Ascending aorta (tissue), 2 donors: ENCODE results near the gene STK4. TPM values are rescaled to one million over a fixed set of nuclear protein-coding genes. Genes with fewer than 3 reads are reported as not detected.

ENCODE experiments used
- DNase-seq, 2 donors: peaks; one replicate each; pipeline ENCODE4 v3.0.0-alpha.2; 2019; ENCODE audit warnings: low spot score in 2 of 2
- H3K27ac ChIP-seq, 2 donors: fragments of 200-600 bp; sonication (generic); one replicate each; pipeline ENCODE4 v1.5.1; 2016 to 2017; ENCODE audit warnings: mild to moderate bottlenecking in 1 of 2
- H3K27me3 ChIP-seq: fragments of 200-600 bp; sonication (generic); one replicate; pipeline ENCODE4 v1.5.1; 2017
- H3K36me3 ChIP-seq, 2 donors: fragments of 200-600 bp; sonication (generic); one replicate each; pipeline ENCODE4 v1.5.1; 2016
- H3K4me1 ChIP-seq, 2 donors: fragments of 200-600 bp; sonication (generic); one replicate each; pipeline ENCODE4 v1.5.1; 2016 to 2017; ENCODE audit warnings: mild to moderate bottlenecking in 1 of 2
- H3K4me3 ChIP-seq, 2 donors: fragments of 200-600 bp; sonication (generic); one replicate each; pipeline ENCODE4 v1.5.1; 2016 to 2017; ENCODE audit warnings: mild to moderate bottlenecking in 1 of 2
- H3K9me3 ChIP-seq, 2 donors: fragments of 200-600 bp; sonication (generic); one replicate each; pipeline ENCODE4 v1.5.1; 2016
- intact Hi-C: fragments of 100-400 bp; cut with DNase I; formaldehyde crosslinking; loops from one replicate; pipeline ENCODE4 v1.15.1; 2023
- total RNA-seq: library from RNA; depleted of rRNA; stranded (reverse); fragments of >200 nt; gene quantifications from one replicate; pipeline ENCODE4 v1.1.0, GENCODE V29; 2016
- TF ChIP-seq, protein P1 (sequence below), 3 experiments: fragments of 200-600 bp in 2 of 3; fragments of 450-650 bp in 1 of 3; sonication (generic) in 2 of 3; IDR thresholded peaks; one replicate each; pipeline ENCODE4 v1.5.1; 2016 to 2019; ENCODE audit warnings: antibody characterized with exemption in 3 of 3, mild to moderate bottlenecking in 1 of 3, moderate library complexity in 1 of 3

The STK4 gene
- 20.6 TPM for total RNA-seq

DNA sequence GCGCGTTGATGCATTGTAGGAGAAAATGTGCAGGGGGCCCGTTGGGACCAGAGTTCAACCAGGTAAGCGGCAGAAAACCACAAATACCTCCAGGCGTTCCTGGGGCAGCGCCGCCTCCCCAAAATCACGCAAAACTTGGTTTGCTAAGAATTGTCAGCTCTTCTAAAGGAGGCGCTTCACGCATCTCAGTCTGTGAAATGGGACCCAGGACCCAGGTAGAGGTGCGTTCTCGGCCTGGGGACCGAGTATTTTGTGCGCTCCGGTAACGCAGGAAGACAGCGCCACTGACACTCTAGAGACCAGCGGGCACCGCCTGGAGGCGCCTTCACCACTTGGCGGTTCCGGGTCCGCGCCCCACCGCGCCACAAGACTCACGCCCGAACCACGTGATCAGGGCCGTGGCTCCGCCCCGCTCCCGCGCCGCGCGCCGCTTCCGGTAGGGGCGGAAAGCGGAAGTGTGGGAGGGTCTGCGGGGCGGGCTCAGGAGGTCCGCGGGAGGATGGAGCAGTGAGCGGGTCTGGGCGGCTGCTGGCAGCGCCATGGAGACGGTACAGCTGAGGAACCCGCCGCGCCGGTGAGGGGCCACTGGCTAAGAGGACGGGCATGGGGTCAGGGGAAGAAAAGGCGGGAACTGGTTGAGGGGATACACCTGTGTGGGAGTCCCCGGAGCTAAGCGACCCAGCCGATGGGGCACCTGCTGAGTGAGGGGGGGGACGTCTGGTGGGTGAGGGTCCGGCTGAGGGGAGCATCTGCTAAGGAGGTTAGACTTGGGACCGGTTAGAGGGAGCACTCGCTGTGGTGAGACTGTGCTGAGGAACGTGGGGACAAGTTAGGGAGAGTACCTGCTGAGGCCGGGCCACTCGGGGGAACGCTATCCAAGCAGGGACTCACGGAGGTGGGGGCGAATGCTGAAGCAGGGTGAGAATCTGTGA is at the start of gene STK4:
Gene STK4, plus strand, starts transcription at position 483 of the 932 bp plus-strand sequence. Its CDS starts 57 bp downstream, at position 540.
- peak within 1 kb of the TSS; percentile 78 to 83 for H3K27ac ChIP-seq
- H3K36me3 ChIP-seq: no peaks in the 10 kb centered on the region
- no peaks in the 10 kb centered on the region for H3K27me3 ChIP-seq
- intact Hi-C loops: loop anchor here (10.0 kb wide), 3 partner anchors 439 to 809 kb away; partner anchors contain the start of genes DBNDD2 and OSER1
- H3K9me3 ChIP-seq: no peaks in the 10 kb centered on the region
- peak within 1 kb of the TSS; percentile 79 to 96 for H3K4me3 ChIP-seq
- peak; percentile 76 to 97 for DNase-seq
- H3K4me1 ChIP-seq: peaks cover 10 to 11% of the 10 kb centered on the region in 2 donors
- TF ChIP-seq, protein P1, sequence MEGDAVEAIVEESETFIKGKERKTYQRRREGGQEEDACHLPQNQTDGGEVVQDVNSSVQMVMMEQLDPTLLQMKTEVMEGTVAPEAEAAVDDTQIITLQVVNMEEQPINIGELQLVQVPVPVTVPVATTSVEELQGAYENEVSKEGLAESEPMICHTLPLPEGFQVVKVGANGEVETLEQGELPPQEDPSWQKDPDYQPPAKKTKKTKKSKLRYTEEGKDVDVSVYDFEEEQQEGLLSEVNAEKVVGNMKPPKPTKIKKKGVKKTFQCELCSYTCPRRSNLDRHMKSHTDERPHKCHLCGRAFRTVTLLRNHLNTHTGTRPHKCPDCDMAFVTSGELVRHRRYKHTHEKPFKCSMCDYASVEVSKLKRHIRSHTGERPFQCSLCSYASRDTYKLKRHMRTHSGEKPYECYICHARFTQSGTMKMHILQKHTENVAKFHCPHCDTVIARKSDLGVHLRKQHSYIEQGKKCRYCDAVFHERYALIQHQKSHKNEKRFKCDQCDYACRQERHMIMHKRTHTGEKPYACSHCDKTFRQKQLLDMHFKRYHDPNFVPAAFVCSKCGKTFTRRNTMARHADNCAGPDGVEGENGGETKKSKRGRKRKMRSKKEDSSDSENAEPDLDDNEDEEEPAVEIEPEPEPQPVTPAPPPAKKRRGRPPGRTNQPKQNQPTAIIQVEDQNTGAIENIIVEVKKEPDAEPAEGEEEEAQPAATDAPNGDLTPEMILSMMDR (IDR thresholded peaks at IDR 0.05): peak; percentile 21 to 60 (median 53)

DNA sequence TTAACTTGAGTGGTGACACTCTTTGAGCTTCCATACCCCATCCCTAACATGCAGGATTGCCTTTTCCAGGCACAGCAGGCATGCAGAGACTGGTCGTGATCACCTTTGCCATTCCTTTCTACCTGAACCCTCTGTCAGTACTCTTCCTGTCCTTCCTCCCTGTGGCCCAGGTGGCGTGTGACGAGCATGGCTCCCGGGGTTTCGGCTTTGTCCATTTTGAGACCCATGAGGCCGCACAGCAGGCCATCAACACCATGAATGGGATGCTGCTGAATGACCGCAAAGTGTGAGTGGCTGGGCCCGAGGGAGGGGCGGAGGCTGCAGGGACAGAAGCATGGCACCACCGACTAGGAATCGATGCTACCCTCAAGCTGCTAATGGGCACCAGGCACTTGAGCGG is 49.7 kb upstream of the STK4 start:
- no peak for DNase-seq
- Histone ChIP-seq H3K4me3 (no peak overlapping the region), H3K4me1 (no peaks in the 10 kb centered on the region), H3K27ac (no peak overlapping the region), H3K9me3 (no peaks in the 10 kb centered on the region), H3K36me3 (peaks cover 6 to 9% of the 10 kb centered on the region in 2 donors), H3K27me3 (no peaks in the 10 kb centered on the region)
- TF ChIP-seq, protein P1 (IDR thresholded peaks at IDR 0.05): no peak
- intact Hi-C loops: no loop called here

DNA sequence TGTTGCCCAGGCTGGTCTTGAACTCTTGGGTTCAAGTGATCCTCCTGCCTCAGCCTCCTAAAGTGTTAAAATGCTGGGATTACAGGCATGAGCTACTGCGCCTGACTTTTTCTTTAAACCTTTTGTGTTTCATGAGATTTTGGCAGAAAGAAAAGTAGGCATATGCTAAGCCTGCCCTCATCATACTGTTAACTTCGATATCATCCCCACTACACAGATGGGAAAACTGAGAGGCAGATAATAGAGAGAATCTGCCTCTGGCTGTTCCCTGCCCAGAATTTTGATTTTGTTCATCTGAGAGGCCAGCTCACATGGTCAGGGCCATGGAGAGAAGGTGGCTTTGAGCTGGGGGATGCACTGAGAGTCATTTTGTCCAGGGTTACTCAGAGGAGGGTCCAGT is 48.9 kb upstream of the STK4 start:
- H3K4me1 ChIP-seq: no peaks in the 10 kb centered on the region
- H3K4me3 ChIP-seq: no peak overlapping the region
- H3K27me3 ChIP-seq: no peaks in the 10 kb centered on the region
- no peaks in the 10 kb centered on the region for H3K9me3 ChIP-seq
- no peak overlapping the region for H3K27ac ChIP-seq
- TF ChIP-seq, protein P1 (IDR thresholded peaks at IDR 0.05): no peak
- peaks cover 6 to 12% of the 10 kb centered on the region in 2 donors for H3K36me3 ChIP-seq
- intact Hi-C loops: no loop called here
- DNase-seq: no peak

DNA sequence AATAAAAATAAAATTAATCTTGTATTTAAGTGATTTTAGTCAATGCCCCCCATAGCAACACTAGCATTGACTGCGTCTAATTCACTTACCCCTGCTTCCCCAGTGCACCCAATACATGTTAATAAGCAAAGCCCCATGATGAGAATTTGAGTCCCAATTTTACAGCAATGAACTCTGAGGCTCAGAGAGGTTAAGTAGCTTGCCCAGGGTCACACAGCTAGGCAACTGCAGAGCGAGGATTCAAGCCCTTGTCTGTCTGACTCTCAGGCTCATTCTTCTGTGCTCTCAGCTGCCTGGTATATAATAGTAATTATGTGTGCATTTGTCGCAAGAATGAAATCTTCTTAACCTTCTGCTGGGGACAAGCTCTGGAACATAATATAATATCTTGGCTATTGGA is 48.0 kb upstream of the STK4 start:
- Histone ChIP-seq H3K36me3 (peaks cover 4 to 15% of the 10 kb centered on the region in 2 donors), H3K4me3 (no peak overlapping the region), H3K27me3 (no peaks in the 10 kb centered on the region), H3K27ac (no peak overlapping the region), H3K9me3 (no peaks in the 10 kb centered on the region), H3K4me1 (no peaks in the 10 kb centered on the region)
- TF ChIP-seq, protein P1 (IDR thresholded peaks at IDR 0.05): no peak
- no peak for DNase-seq
- intact Hi-C loops: no loop called here

DNA sequence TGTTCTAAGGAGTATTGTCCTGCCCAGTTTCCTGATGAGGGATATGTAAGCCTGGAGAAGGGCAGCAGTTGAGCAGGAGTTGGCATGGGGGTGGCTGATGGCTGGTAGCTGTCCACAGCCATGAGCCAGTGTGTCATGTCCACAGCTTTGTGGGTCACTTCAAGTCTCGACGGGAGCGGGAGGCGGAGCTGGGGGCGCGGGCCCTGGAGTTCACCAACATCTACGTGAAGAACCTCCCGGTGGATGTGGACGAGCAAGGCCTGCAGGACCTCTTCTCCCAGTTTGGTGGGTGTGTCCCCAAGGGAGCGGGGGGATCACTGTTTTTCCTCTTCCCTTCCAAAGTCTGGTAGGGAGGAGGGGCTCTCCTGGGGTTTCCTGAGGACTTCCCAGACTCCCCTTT is 47.6 kb upstream of the STK4 start:
- no peak overlapping the region for H3K27ac ChIP-seq
- no peaks in the 10 kb centered on the region for H3K4me1 ChIP-seq
- intact Hi-C loops: no loop called here
- TF ChIP-seq, protein P1 (IDR thresholded peaks at IDR 0.05): no peak
- no peak for DNase-seq
- no peak overlapping the region for H3K4me3 ChIP-seq
- H3K36me3 ChIP-seq: peaks cover 7 to 13% of the 10 kb centered on the region in 2 donors
- H3K27me3 ChIP-seq: no peaks in the 10 kb centered on the region
- no peaks in the 10 kb centered on the region for H3K9me3 ChIP-seq
